ENCODE data around the gene CDC42EP2. TPM values are rescaled to one million over a fixed set of nuclear protein-coding genes. Genes with fewer than 3 reads are reported as not detected.

The CDC42EP2 gene
- total and polyA plus RNA-seq, 2 of the 13 experiments (the other 11 are each of a cell fraction or from before 2014, with no cell fraction given), result 2.3 to 7.1 TPM

GRCh38 chr11:65357856-65358356 is 43.2 kb downstream of the CDC42EP2 start (continued):
- TF ChIP-seq MLXIP (CRISPR knock-in tag; IDR thresholded peaks at IDR 0.05; ENCODE audit: borderline replicate concordance) (no peak), ZNF781 (CRISPR knock-in tag; IDR thresholded peaks at IDR 0.05; ENCODE audit: borderline replicate concordance, not compliant biosample characterization) (no peak), NFKB2 (CRISPR knock-in tag; IDR thresholded peaks at IDR 0.05; ENCODE audit: borderline replicate concordance) (peak; percentile 70; the same call in 1 of the 2 replicates), KMT2B (CRISPR knock-in tag; IDR thresholded peaks at IDR 0.05) (peak; percentile 19; the same call in 1 of the 2 replicates), TAF15 (IDR thresholded peaks at IDR 0.05; ENCODE audit: low read depth, low read length, poor library complexity, severe bottlenecking) (no peak), ZBTB25 (CRISPR knock-in tag; IDR thresholded peaks at IDR 0.05) (0 out of 2 replicates have a peak, but pooled peaks have one; percentile 27), ZNF224 (CRISPR knock-in tag; IDR thresholded peaks at IDR 0.05) (no peak), GZF1 (CRISPR knock-in tag; IDR thresholded peaks at IDR 0.05) (peak; percentile 77; the same call in 1 of the 2 replicates), ZSCAN30 (CRISPR knock-in tag; IDR thresholded peaks at IDR 0.05) (no peak), ZNF18 (CRISPR knock-in tag; IDR thresholded peaks at IDR 0.05; ENCODE audit: insufficient replicate concordance) (no peak), TEF (CRISPR knock-in tag; IDR thresholded peaks at IDR 0.05) (no peak), HDAC1 (CRISPR knock-in tag; IDR thresholded peaks at IDR 0.05) (peak; percentile 88), KLF6 (CRISPR knock-in tag; IDR thresholded peaks at IDR 0.05) (no peak), ZC3H4 (CRISPR knock-in tag; IDR thresholded peaks at IDR 0.05; ENCODE audit: borderline replicate concordance) (no peak), ZBTB38 (CRISPR knock-in tag; IDR thresholded peaks at IDR 0.05) (0 out of 2 replicates have a peak, but pooled peaks have one; percentile 33), CCAR2 (optimal IDR thresholded peaks at IDR 0.05; ENCODE audit: low read depth, low read length) (no peak), AGO2 (optimal IDR thresholded peaks at IDR 0.05; ENCODE audit: low read depth, low read length) (no peak), LRRFIP1 (CRISPR knock-in tag; conservative IDR thresholded peaks at IDR 0.05) (no peak), GABPA (IDR thresholded peaks at IDR 0.05; ENCODE audit: low read depth, low read length) (no peak), GABPA (CRISPR knock-in tag; IDR thresholded peaks at IDR 0.05; ENCODE audit: low read depth) (no peak)
